Smooth muscle cell (in vitro differentiated cells): Measurements from ENCODE around the gene ZNF19. TPM values are rescaled to one million over a fixed set of nuclear protein-coding genes. Genes with fewer than 3 reads are reported as not detected.

ENCODE experiments used
- polyA plus RNA-seq: library from polyadenylated mRNA; unstranded; fragments of >200 nt; fragmentation: Nextera tagmentation; extraction: Ambion mirVana; gene quantifications from 2 replicates; pipeline ENCODE4 v1.2.1, GENCODE V29; 2016
- total RNA-seq: library from RNA; depleted of rRNA; stranded (reverse); fragments of >200 nt; gene quantifications from 2 replicates; pipeline ENCODE4 v1.2.3, GENCODE V29; 2014

The ZNF19 gene
- total and polyA plus RNA-seq, 2 experiments from 2014 or later = 0.37 to 4.6 TPM

Other genes with a start within 250 kb of the ZNF19 start
- 26.0 and 39.5 TPM in 2 replicates for gene CMTR2, start 199.9 kb downstream of the ZNF19 start, total RNA-seq
- gene CMTR2, start 199.9 kb downstream of the ZNF19 start, polyA plus RNA-seq = 7.0 and 10.2 TPM in 2 replicates
- 23.6 and 30.2 TPM in 2 replicates for gene CALB2, start 130.6 kb downstream of the ZNF19 start, total RNA-seq
- 56.1 and 60.7 TPM in 2 replicates for gene CALB2, start 130.6 kb downstream of the ZNF19 start, polyA plus RNA-seq
- not detected in 2 replicates for gene TLE7, start 47.3 kb downstream of the ZNF19 start, total RNA-seq
- gene TLE7, start 47.3 kb downstream of the ZNF19 start, polyA plus RNA-seq = not detected in 2 replicates
- gene ZNF23, start 27.1 kb downstream of the ZNF19 start, total RNA-seq = 6.8 and 14.1 TPM in 2 replicates
- gene ZNF23, start 27.1 kb downstream of the ZNF19 start, polyA plus RNA-seq = 7.2 and 13.1 TPM in 2 replicates
- not detected in 2 replicates for gene CHST4, start 37.1 kb upstream of the ZNF19 start, total RNA-seq
- not detected in 2 replicates for gene CHST4, start 37.1 kb upstream of the ZNF19 start, polyA plus RNA-seq
- gene TAT, start 87.8 kb upstream of the ZNF19 start, total RNA-seq = not detected in 2 replicates
- gene TAT, start 87.8 kb upstream of the ZNF19 start, polyA plus RNA-seq = not detected in 2 replicates
- gene MARVELD3, start 136.9 kb upstream of the ZNF19 start, total RNA-seq = 1.7 and 2.4 TPM in 2 replicates
- 1.5 and 6.6 TPM in 2 replicates for gene MARVELD3, start 136.9 kb upstream of the ZNF19 start, polyA plus RNA-seq
- 5.3 and 6.6 TPM in 2 replicates for gene PHLPP2, start 235.4 kb upstream of the ZNF19 start, total RNA-seq
- gene PHLPP2, start 235.4 kb upstream of the ZNF19 start, polyA plus RNA-seq = 1.5 and 2.3 TPM in 2 replicates